Peyer's patch (tissue), 4 donors: ENCODE results near the gene OAS3.

Experiments used
- POLR2A ChIP-seq, 2 donors: fragments of 450-650 bp; IDR thresholded peaks; one replicate each; pipeline ENCODE4 v1.5.1; 2017; ENCODE audit warnings: antibody characterized with exemption in 2 of 2, mild to moderate bottlenecking in 2 of 2, moderate library complexity in 2 of 2
- TF ChIP-seq, protein P1 (sequence below), 6 experiments: fragments of 450-650 bp in 4 of 6; fragments of 200-600 bp in 2 of 6; sonication (generic) in 1 of 6; IDR thresholded peaks; one replicate each; pipeline ENCODE4 v1.5.1; 2017 to 2019; ENCODE audit warnings: antibody characterized with exemption in 6 of 6, mild to moderate bottlenecking in 3 of 6, moderate library complexity in 1 of 6

GRCh38 chr12:112937741-112938719, at the start of gene OAS3:
- TF ChIP-seq, protein P1, sequence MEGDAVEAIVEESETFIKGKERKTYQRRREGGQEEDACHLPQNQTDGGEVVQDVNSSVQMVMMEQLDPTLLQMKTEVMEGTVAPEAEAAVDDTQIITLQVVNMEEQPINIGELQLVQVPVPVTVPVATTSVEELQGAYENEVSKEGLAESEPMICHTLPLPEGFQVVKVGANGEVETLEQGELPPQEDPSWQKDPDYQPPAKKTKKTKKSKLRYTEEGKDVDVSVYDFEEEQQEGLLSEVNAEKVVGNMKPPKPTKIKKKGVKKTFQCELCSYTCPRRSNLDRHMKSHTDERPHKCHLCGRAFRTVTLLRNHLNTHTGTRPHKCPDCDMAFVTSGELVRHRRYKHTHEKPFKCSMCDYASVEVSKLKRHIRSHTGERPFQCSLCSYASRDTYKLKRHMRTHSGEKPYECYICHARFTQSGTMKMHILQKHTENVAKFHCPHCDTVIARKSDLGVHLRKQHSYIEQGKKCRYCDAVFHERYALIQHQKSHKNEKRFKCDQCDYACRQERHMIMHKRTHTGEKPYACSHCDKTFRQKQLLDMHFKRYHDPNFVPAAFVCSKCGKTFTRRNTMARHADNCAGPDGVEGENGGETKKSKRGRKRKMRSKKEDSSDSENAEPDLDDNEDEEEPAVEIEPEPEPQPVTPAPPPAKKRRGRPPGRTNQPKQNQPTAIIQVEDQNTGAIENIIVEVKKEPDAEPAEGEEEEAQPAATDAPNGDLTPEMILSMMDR (IDR thresholded peaks at IDR 0.05) = peak in 1 of 6 experiments; percentile 8
- peak in 1 of 2 donors; percentile 20 for TF ChIP-seq POLR2A (IDR thresholded peaks at IDR 0.05)
